ENCODE data around the gene METTL9.

Gene METTL9

GRCh38 chr16:21592191-21592590 is 7.2 kb upstream of the METTL9 start:
- Histone ChIP-seq H3K4me3 (ENCODE audit: low read length) (no peak overlapping the region), H3K27ac (ENCODE audit: low read length) (no peak overlapping the region), H2AFZ (ENCODE audit: low read depth, low read length) (no peak overlapping the region)

GRCh38 chr16:21593530-21594289 is 5.7 kb upstream of the METTL9 start:
- Histone ChIP-seq H3K9ac (ENCODE audit: low read length) (no peak overlapping the region), H3K9me3 (ENCODE audit: insufficient read depth, low read length) (no peaks in the 10 kb centered on the region), H3K4me1 (ENCODE audit: low read length) (peaks cover 31% of the 10 kb centered on the region), H2AFZ (ENCODE audit: low read depth, low read length) (no peak overlapping the region), H3K27me3 (ENCODE audit: low read depth, low read length) (peaks cover 4% of the 10 kb centered on the region; the same call in 1 of the 2 replicates), H3K36me3 (replicated peaks; ENCODE audit: low read depth, low read length) (no peaks in the 10 kb centered on the region), H3K4me2 (ENCODE audit: low read length) (no peak overlapping the region), H3K27ac (ENCODE audit: low read length) (no peak overlapping the region), H3K79me2 (ENCODE audit: low read length) (no peaks in the 10 kb centered on the region; the same call in 1 of the 2 replicates), H3K4me3 (ENCODE audit: low read length) (no peak overlapping the region), H4K20me1 (ENCODE audit: insufficient read depth, low read length) (no peaks in the 10 kb centered on the region)
- TF ChIP-seq CTCF (IDR thresholded peaks at IDR 0.05; ENCODE audit: low read depth, low read length) (no peak), EZH2phosphoT487 (IDR thresholded peaks at IDR 0.05; ENCODE audit: low read depth) (no peak)

More at GRCh38 chr16:21592191-21592590, 7.2 kb upstream of the METTL9 start:
- Histone ChIP-seq H3K36me3 (replicated peaks; ENCODE audit: low read depth, low read length) (no peaks in the 10 kb centered on the region), H4K20me1 (ENCODE audit: insufficient read depth, low read length) (no peaks in the 10 kb centered on the region), H3K4me2 (ENCODE audit: low read length) (no peak overlapping the region), H3K9me3 (ENCODE audit: insufficient read depth, low read length) (no peaks in the 10 kb centered on the region), H3K9ac (ENCODE audit: low read length) (no peak overlapping the region), H3K4me1 (ENCODE audit: low read length) (peaks cover 20% of the 10 kb centered on the region), H3K79me2 (ENCODE audit: low read length) (no peaks in the 10 kb centered on the region), H3K27me3 (ENCODE audit: low read depth, low read length) (peaks cover 4% of the 10 kb centered on the region; the same call in 1 of the 2 replicates)
- no peak for TF ChIP-seq CTCF (IDR thresholded peaks at IDR 0.05; ENCODE audit: low read depth, low read length)
- no peak for TF ChIP-seq EZH2phosphoT487 (IDR thresholded peaks at IDR 0.05; ENCODE audit: low read depth)

GRCh38 chr16:21597561-21598030 is 1.8 kb upstream of the METTL9 start:
- Histone ChIP-seq H3K9ac (ENCODE audit: low read length) (peak overlapping the region; percentile 22), H3K4me3 (ENCODE audit: low read length) (peak overlapping the region; percentile 61), H2AFZ (ENCODE audit: low read depth, low read length) (peak overlapping the region; percentile 66)

More at GRCh38 chr16:21597561-21598030, 1.8 kb upstream of the METTL9 start:
- Histone ChIP-seq H3K36me3 (replicated peaks; ENCODE audit: low read depth, low read length) (no peaks in the 10 kb centered on the region), H3K9me3 (ENCODE audit: insufficient read depth, low read length) (no peaks in the 10 kb centered on the region), H3K27me3 (ENCODE audit: low read depth, low read length) (peaks cover 4% of the 10 kb centered on the region; the same call in 1 of the 2 replicates), H3K4me1 (ENCODE audit: low read length) (peaks cover 32% of the 10 kb centered on the region), H3K27ac (ENCODE audit: low read length) (peak overlapping the region; percentile 34), H3K79me2 (ENCODE audit: low read length) (peaks cover 28% of the 10 kb centered on the region), H4K20me1 (ENCODE audit: insufficient read depth, low read length) (peaks cover 16% of the 10 kb centered on the region), H3K4me2 (ENCODE audit: low read length) (peak overlapping the region; percentile 68)
- TF ChIP-seq EZH2phosphoT487 (IDR thresholded peaks at IDR 0.05; ENCODE audit: low read depth) (no peak), CTCF (IDR thresholded peaks at IDR 0.05; ENCODE audit: low read depth, low read length) (no peak)
